HFF-Myc (cell line): ENCODE results near the gene INAFM1.

ENCODE experiments used
- DNase-seq: peaks from one replicate; pipeline ENCODE4 v3.0.0-alpha.2; 2011; ENCODE audit warnings: low read depth; ENCODE audit errors: extremely low read depth
- H3K4me3 ChIP-seq: replicated peaks from 2 replicates; pipeline ENCODE4 v1.5.1; 2011; ENCODE audit warnings: low read depth, mild to moderate bottlenecking, control low read depth, low read length
- CTCF ChIP-seq: IDR thresholded peaks from 2 replicates; pipeline ENCODE4 v1.5.1; 2012; ENCODE audit warnings: mild to moderate bottlenecking, low read depth, low read length, control low read depth; ENCODE audit errors: missing control alignments

The INAFM1 gene

GRCh38 chr19:47306303-47306702, 31.6 kb downstream of the INAFM1 start:
- TF ChIP-seq CTCF: no peak
- DNase-seq: no peak
- H3K4me3 ChIP-seq: no peak overlapping the region

- DNase-seq: no peak
- H3K4me3 ChIP-seq: no peak overlapping the region
- TF ChIP-seq CTCF: no peak
Observed at GRCh38 chr19:47309038-47309437, 34.4 kb downstream of the INAFM1 start.

GRCh38 chr19:47309608-47310007, 34.9 kb downstream of the INAFM1 start, which contains the start of gene C5AR1:
Gene C5AR1 (plus strand): TSS chr19:47309861. CDS start chr19:47309896, 35 bp downstream.
- no peak for TF ChIP-seq CTCF
- no peak within 1 kb of the TSS for H3K4me3 ChIP-seq
- no peak for DNase-seq

GRCh38 chr19:47310323-47310722, 35.6 kb downstream of the INAFM1 start:
- no peak for DNase-seq
- TF ChIP-seq CTCF: no peak

GRCh38 chr19:47310819-47311218, 36.1 kb downstream of the INAFM1 start:
- no peak for DNase-seq
- TF ChIP-seq CTCF: no peak
- no peak overlapping the region for H3K4me3 ChIP-seq

More at GRCh38 chr19:47310323-47310722, 35.6 kb downstream of the INAFM1 start:
- H3K4me3 ChIP-seq: no peak overlapping the region

GRCh38 chr19:47312366-47313006, 37.8 kb downstream of the INAFM1 start:
- no peak for TF ChIP-seq CTCF
- no peak overlapping the region for H3K4me3 ChIP-seq
- no peak for DNase-seq

- no peak overlapping the region for H3K4me3 ChIP-seq
- no peak for TF ChIP-seq CTCF
- DNase-seq: no peak
Observed at GRCh38 chr19:47313754-47314295, 39.1 kb downstream of the INAFM1 start.
